Lung (tissue), 12 donors: ENCODE measurements around the gene TRIP11. TPM values are rescaled to one million over a fixed set of nuclear protein-coding genes. Genes with fewer than 3 reads are reported as not detected.
"Not testable (repeated sequence)": the region's sequence is repeated elsewhere in the genome, so short reads cannot be mapped to it uniquely, and the experiment has no call there.

ENCODE experiments used
- ATAC-seq: fragments of 200-7000 bp; cut with Tn5 transposase; one replicate; pipeline ENCODE4 v1.9.1; 2020; ENCODE audit warnings: moderate number of reproducible peaks; ENCODE audit not compliant: insufficient read depth, low FRiP score
- DNase-seq, 3 donors: peaks; one replicate each; pipeline ENCODE4 v3.0.0-alpha.2; 2013 to 2017
- H3K27ac ChIP-seq, 2 donors: one replicate each; pipeline ENCODE4 v1.5.1; 2013; ENCODE audit warnings: mild to moderate bottlenecking in 2 of 2, moderate library complexity in 2 of 2, control low read depth in 1 of 2, inconsistent platforms in 1 of 2, low read depth in 1 of 2, low read length in 1 of 2
- H3K27me3 ChIP-seq, 3 donors: one replicate each; pipeline ENCODE4 v1.5.1; 2013; ENCODE audit warnings: low read length in 2 of 3; ENCODE audit not compliant: control insufficient read depth in 3 of 3, insufficient read depth in 3 of 3
- H3K36me3 ChIP-seq, 4 donors: one replicate each; pipeline ENCODE4 v1.5.1; 2013; ENCODE audit warnings: low read length in 4 of 4, mild to moderate bottlenecking in 1 of 4, moderate library complexity in 1 of 4; ENCODE audit not compliant: control insufficient read depth in 4 of 4, insufficient read depth in 4 of 4
- H3K4me1 ChIP-seq, 5 donors: one replicate each; pipeline ENCODE4 v1.5.1; 2013; ENCODE audit warnings: low read length in 5 of 5, mild to moderate bottlenecking in 2 of 5, moderate library complexity in 1 of 5; ENCODE audit not compliant: control insufficient read depth in 5 of 5, insufficient read depth in 5 of 5
- H3K4me3 ChIP-seq: one replicate; pipeline ENCODE4 v1.5.1; 2013; ENCODE audit warnings: mild to moderate bottlenecking, control low read depth, moderate library complexity
- H3K9ac ChIP-seq, 2 donors: one replicate each; pipeline ENCODE4 v1.5.1; 2013; ENCODE audit warnings: low read length in 2 of 2, control low read depth in 1 of 2; ENCODE audit not compliant: insufficient read depth in 1 of 2
- H3K9me3 ChIP-seq, 4 donors: one replicate each; pipeline ENCODE4 v1.5.1; 2013; ENCODE audit warnings: low read length in 3 of 4, mild to moderate bottlenecking in 1 of 4, moderate library complexity in 1 of 4; ENCODE audit not compliant: control insufficient read depth in 4 of 4, insufficient read depth in 3 of 4
- WGBS, 2 donors: extraction: QIAGEN DNeasy Blood & Tissue Kit; methylation state at CpG; one replicate each; pipeline ENCODE4 v1.1.7; 2013; 5-methylcytosine and 5-hydroxymethylcytosine counted together
- polyA plus RNA-seq, 2 donors: library from polyadenylated mRNA; stranded (reverse); fragments of 200-250 nt; gene quantifications; one replicate each; pipeline ENCODE4 v1.2.1, GENCODE V29; 2013
- total RNA-seq, 2 donors: library from RNA; depleted of rRNA in 1 of 2; stranded (reverse); fragments of >200 nt in 1 of 2; gene quantifications; one replicate each; pipeline ENCODE4 v1.2.1, GENCODE V29; 2014 to 2021
- TF ChIP-seq, protein P1 (sequence below): IDR thresholded peaks from 2 replicates; pipeline ENCODE4 v1.5.1; 2012; ENCODE audit warnings: mild to moderate bottlenecking; ENCODE audit errors: control extremely low read depth, extremely low read depth
- donor health status: control.
- donor health status: control.
- donor health status: Bipolar disorder and iron deficiency.
- donor health status: healthy.
- donor health status: DM: yes; HTN: yes; CAD: no.

Gene TRIP11
- total and polyA plus RNA-seq, 4 donors, result 4.0 to 56.4 (median 27.3) TPM

DNA sequence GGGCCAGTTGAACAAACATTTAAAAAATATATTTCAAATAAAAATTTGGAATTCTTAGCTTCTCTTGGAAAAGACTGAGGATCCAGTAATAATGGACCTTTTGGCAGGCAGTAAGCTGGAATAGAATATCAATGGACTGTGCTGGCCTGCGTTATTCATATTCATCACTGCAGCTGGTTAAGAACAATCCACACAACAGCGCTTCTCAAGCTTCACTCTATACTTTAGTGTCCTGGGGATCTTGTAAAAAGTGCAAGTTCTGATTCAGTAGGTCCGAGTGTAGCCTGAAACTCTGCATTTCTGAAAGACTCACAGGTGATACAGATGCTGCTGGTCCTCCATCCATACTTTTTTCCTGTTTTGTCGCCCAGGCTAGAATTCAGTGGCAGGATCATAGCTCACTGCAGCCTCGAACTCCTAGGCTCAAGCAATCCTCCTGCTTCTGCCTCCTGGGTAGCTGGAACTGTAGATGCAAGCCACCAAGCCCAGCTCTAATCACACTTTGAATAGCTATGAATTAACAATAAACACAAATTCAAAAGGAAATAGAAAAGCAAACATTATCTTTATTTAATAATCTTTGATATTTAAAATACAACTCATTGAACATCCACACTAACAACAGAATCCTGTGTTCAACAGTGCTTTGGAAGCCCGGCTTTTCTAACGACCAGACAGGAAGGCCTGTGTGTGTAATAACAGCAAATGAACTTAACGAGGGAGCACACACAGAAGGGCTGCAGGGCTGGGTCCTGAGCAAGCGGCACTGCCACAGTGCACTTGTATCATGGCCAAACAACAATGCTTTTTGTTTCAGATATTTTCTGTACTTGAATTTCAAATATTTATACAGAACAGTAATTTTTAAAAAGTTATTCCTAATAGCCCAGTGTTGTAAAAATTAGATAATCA is 18.4 kb upstream of the TRIP11 start:
- TF ChIP-seq, protein P1, sequence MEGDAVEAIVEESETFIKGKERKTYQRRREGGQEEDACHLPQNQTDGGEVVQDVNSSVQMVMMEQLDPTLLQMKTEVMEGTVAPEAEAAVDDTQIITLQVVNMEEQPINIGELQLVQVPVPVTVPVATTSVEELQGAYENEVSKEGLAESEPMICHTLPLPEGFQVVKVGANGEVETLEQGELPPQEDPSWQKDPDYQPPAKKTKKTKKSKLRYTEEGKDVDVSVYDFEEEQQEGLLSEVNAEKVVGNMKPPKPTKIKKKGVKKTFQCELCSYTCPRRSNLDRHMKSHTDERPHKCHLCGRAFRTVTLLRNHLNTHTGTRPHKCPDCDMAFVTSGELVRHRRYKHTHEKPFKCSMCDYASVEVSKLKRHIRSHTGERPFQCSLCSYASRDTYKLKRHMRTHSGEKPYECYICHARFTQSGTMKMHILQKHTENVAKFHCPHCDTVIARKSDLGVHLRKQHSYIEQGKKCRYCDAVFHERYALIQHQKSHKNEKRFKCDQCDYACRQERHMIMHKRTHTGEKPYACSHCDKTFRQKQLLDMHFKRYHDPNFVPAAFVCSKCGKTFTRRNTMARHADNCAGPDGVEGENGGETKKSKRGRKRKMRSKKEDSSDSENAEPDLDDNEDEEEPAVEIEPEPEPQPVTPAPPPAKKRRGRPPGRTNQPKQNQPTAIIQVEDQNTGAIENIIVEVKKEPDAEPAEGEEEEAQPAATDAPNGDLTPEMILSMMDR, result no peak
- Histone ChIP-seq H3K36me3 (peaks cover 0 to 2% (median 0%) of the 10 kb centered on the region in 4 donors), H3K27me3 (no peaks in the 10 kb centered on the region), H3K4me1 (no peaks in the 10 kb centered on the region), H3K9me3 (no peaks in the 10 kb centered on the region), H3K9ac (no peak overlapping the region), H3K4me3 (no peak overlapping the region), H3K27ac (no peak overlapping the region)
- no peak for ATAC-seq
- 78 to 81% methylated on average over 9 of the region's 9 CpGs for WGBS, 2 donors
- DNase-seq, result no peak

DNA sequence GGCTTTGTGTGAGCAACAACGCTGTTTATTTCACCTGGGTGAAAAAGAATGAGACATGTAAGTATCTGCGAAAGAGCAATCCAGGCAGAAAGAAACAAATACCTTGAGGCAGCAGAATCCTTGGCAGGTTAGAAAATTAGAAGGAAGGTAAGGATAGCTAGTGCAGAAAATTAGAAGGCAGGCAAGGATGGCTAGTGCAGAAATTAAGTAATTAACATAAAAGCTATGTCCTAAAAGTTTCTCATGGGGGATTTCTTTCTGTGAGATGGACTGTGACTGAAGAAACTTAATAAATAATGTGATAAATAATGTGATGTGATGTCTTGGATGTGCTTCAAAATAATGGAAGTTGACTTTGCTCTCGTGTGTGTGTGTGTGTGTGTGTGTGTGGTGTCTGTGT is 9.9 kb upstream of the TRIP11 start:
- 80 to 91% methylated on average over 3 of the region's 3 CpGs for WGBS, 2 donors
- no peak overlapping the region for H3K9ac ChIP-seq
- TF ChIP-seq, protein P1, result no peak
- H3K36me3 ChIP-seq, result peaks cover 0 to 5% (median 0%) of the 10 kb centered on the region in 4 donors
- peaks cover 0 to 3% (median 1%) of the 10 kb centered on the region in 4 donors for H3K9me3 ChIP-seq
- no peaks in the 10 kb centered on the region for H3K27me3 ChIP-seq
- no peak overlapping the region for H3K4me3 ChIP-seq
- DNase-seq, result no peak
- H3K27ac ChIP-seq, result no peak overlapping the region
- H3K4me1 ChIP-seq, result no peaks in the 10 kb centered on the region
- ATAC-seq, result no peak

GRCh38 chr14:92049221-92049620 is 9.4 kb upstream of the TRIP11 start:
- not testable (repeated sequence) for DNase-seq, H3K36me3 ChIP-seq, ATAC-seq, H3K27me3 ChIP-seq, H3K9ac ChIP-seq, H3K4me1 ChIP-seq, H3K4me3 ChIP-seq, H3K9me3 ChIP-seq, H3K27ac ChIP-seq
- 97% methylated on average over 12 of the region's 12 CpGs for WGBS, 2 donors

DNA sequence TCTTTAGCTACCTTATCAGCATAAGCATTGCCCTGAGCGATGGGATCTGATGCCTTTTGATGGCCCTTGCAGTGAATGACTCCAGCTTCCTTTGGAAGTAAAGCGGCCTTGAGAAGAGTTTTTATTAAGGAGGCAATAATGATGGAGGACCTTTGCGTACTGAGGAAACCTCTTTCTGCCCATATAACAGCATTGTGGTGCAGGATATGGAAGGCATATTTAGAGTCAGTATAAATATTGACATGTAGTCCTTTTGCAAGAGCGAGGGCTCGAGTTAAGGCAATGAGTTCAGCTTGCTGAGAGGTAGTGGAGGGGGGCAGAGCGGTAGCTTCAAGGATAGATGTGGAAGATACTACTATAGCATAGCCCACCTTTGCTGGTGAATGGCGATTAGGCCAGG is 6.0 kb upstream of the TRIP11 start:
- H3K4me1 ChIP-seq, H3K36me3 ChIP-seq, H3K27me3 ChIP-seq, DNase-seq, H3K9me3 ChIP-seq, H3K9ac ChIP-seq, H3K4me3 ChIP-seq, H3K27ac ChIP-seq, ATAC-seq: not testable (repeated sequence)
- 91 to 96% methylated on average over 7 of the region's 7 CpGs for WGBS, 2 donors

GRCh38 chr14:92041766-92042165 is 1.9 kb upstream of the TRIP11 start:
- not testable (repeated sequence) for H3K36me3 ChIP-seq, DNase-seq, H3K9me3 ChIP-seq, H3K27me3 ChIP-seq, H3K27ac ChIP-seq, H3K4me3 ChIP-seq, ATAC-seq, H3K9ac ChIP-seq
- 95 to 100% methylated on average over 2 of the region's 2 CpGs for WGBS, 2 donors
- peaks cover 4 to 21% (median 6%) of the 10 kb centered on the region in 5 donors for H3K4me1 ChIP-seq
